Suprapubic skin (tissue), 3 donors: ENCODE measurements around the gene EHBP1L1.

Experiments used
- POLR2AphosphoS5 ChIP-seq, 3 donors: sonication (generic); formaldehyde crosslinking; IDR thresholded peaks; one replicate each; pipeline ENCODE4 v1.6.1; 2017; ENCODE audit warnings: antibody characterized with exemption in 3 of 3
- TF ChIP-seq, protein P1 (sequence below), 2 donors: fragments of 200-600 bp in 1 of 2; fragments of 450-650 bp in 1 of 2; sonication (generic) in 1 of 2; IDR thresholded peaks; one replicate each; pipeline ENCODE4 v1.5.1; 2016 to 2019; ENCODE audit warnings: antibody characterized with exemption in 2 of 2, mild to moderate bottlenecking in 1 of 2, moderate library complexity in 1 of 2

DNA sequence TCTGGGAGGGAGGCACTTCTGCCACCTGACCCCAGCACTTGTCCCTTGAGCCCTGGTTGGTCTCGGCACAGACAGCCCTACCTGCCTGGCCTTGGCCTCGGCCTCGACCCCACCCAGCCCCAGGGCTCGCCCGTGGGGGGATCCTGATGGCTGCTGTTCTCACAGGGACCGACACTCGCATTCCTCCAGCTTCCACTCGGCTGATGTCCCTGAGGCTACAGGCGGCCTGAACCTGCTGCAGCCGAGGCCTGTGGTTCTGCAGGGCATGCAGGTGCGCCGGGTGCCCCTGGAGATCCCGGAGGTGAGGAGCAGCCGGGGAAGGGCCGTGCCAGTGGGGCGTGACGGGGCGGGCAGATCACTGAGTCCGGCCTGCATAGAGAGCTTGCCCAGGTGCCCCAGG, 44.8 kb downstream of the EHBP1L1 start:
- TF ChIP-seq, protein P1, sequence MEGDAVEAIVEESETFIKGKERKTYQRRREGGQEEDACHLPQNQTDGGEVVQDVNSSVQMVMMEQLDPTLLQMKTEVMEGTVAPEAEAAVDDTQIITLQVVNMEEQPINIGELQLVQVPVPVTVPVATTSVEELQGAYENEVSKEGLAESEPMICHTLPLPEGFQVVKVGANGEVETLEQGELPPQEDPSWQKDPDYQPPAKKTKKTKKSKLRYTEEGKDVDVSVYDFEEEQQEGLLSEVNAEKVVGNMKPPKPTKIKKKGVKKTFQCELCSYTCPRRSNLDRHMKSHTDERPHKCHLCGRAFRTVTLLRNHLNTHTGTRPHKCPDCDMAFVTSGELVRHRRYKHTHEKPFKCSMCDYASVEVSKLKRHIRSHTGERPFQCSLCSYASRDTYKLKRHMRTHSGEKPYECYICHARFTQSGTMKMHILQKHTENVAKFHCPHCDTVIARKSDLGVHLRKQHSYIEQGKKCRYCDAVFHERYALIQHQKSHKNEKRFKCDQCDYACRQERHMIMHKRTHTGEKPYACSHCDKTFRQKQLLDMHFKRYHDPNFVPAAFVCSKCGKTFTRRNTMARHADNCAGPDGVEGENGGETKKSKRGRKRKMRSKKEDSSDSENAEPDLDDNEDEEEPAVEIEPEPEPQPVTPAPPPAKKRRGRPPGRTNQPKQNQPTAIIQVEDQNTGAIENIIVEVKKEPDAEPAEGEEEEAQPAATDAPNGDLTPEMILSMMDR (IDR thresholded peaks at IDR 0.05), result no peak
- TF ChIP-seq POLR2AphosphoS5 (IDR thresholded peaks at IDR 0.05), result no peak
